Activated CD4-positive, alpha-beta T cell treated with anti-CD3 and anti-CD28 coated beads, Interleukin-2, amount 50 U/mL, for 16 hours (primary cell): ENCODE data around the gene PLB1.
A peak's percentile ranks its signal among the peaks of the same experiment; 100 is the strongest.

Experiments
- DNase-seq: peaks from one replicate; pipeline ENCODE4 v3.0.0-alpha.2; 2020

The PLB1 gene

DNA sequence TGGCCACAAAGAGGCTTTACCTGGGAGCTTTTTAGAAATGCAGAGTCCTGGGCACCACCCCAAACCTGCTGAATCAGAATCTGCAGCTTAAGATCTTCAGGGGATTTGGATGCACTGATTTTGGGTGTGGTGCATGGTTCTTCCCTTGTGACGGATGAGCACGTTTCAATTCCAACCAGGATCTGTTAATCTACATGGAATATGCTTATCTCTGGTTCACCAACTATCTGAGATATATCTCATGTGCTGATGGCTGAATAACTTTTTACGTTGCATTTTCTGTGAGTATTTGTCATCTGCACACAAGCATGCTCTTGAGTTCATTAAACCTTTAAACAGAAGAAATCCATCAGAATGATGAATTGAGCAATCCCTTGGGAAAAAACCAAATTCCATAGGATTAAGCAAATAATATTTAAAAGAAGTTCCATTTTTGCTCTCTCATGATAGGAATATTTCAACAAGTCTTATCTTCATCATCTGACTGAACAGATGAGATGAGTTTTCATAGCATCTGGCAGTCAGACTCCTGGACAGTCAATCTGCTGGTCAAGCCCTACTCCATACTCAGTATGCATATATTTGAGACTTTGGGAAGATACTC, 120.6 kb downstream of the PLB1 start:
- DNase-seq, result no peak

DNA sequence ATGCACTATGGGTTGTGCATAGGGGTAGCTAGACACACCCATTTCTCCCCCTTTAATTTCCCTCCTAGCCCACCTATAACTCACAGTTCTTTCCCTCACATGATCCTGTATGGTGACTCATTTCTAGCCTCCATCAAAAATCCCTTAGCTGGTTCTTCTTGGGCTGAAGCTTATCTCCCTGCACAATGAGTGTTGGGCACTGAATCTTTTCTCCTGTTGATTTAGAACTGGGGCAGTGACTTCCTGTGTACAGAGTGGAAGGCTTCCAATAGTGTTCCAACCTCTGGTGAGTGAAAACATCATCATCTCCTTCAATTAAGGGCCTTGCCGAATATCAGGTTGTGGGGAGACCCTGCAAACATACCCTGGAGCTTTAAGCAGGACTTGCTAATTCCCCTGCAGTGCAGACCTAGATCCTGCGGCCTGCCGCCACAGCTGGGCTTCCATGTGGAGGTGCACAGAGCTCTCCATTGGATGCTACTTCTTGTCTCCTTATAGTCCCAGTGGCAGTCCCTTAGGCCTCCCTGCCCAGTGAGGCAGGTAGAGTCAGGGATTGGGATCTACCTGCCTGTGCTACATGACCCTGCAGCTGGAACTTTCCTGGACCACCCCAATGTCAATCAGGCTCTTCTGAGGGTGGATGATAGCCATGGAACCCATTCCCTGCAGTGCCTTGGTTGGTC, 121.8 kb downstream of the PLB1 start:
- no peak for DNase-seq

GRCh38 chr2:28618221-28619141, 122.6 kb downstream of the PLB1 start:
- no peak for DNase-seq

- no peak for DNase-seq
Observed at GRCh38 chr2:28619213-28620196, 123.6 kb downstream of the PLB1 start.

DNA sequence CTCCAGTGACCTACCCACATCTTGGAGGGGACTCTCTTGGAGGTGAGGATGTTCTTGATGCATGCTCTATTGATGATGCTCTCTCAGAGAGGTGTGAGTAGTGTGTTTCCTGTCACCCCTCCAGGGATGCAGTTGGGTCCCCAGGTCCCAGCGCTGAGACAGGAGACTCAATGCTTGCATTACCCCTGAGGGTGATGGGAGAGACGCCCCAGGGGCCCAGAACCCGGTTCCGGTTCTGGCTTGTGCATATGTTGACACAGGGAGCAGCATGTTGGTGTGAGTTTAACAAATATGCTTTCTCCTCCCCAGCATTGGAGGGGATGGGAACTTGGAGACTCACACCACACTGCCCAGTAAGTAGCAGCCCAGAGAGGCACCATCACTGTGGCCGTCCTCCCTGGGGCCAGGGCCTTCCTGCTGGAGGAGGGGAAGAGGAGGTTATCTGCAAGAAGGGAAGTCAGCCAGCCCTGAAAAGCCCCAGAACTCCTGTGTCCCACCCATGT, 124.5 kb downstream of the PLB1 start:
- no peak for DNase-seq

- no peak for DNase-seq
Observed at GRCh38 chr2:28620801-28621171, 124.9 kb downstream of the PLB1 start.

- peak; percentile 81 for DNase-seq
Observed at GRCh38 chr2:28621172-28622100, 125.6 kb downstream of the PLB1 start.

- no peak for DNase-seq
Observed at GRCh38 chr2:28622101-28622499, 126.2 kb downstream of the PLB1 start.

DNA sequence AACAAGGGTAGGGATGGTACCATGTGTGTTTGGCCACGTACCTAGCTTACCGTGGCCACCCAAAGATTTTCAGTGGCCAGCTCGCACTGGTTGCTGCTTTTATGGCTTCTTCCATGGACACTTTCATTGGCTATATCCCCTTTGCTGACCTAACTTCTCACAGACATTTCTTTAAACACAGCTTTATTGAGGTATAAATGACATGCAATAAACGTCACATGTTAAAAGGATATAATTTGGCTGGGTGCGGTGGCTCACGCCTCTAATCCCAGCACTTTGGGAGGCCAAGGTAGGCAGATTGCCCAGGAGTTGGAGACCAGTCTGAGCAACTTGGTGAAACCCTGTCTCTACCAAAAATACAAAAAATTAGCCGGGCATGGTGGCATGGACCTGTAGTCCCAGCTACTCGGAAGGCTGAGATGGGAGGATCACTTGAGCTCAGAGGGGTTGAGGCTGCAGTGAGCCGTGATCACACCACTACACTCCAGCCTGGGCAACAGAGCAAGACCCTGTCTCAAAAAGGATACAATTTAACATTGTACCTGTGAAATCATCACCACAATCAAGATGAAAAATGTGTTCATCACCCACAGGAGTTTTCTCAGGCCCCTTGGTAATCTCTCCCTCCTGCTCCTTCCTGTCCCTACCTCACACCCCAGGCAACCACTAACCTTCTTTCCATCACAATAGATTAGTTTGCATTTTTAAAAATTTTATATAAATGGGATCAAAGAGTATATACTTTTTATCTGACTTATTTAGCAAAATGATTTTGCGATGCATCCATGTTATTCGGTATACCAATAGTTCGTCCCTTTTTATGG, 127.9 kb downstream of the PLB1 start:
- DNase-seq, result peak; percentile 21

DNA sequence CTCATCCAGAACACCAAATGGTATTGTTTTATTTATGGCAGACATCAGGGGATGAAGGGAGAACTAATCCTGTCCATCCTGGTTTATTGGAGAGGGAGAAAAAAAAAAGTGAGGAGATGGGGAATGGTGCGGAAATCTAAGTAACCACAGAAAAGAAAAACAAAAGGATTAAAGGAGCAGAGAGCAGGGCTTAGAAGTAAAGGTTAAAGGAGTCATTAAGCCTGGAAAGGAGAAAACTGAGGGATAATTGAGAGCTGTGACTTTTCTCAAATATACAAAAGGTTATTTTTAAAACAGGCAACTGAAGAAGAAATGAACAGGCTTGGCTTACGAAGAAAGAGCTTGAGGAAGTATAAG, 128.6 kb downstream of the PLB1 start:
- DNase-seq, result no peak

DNA sequence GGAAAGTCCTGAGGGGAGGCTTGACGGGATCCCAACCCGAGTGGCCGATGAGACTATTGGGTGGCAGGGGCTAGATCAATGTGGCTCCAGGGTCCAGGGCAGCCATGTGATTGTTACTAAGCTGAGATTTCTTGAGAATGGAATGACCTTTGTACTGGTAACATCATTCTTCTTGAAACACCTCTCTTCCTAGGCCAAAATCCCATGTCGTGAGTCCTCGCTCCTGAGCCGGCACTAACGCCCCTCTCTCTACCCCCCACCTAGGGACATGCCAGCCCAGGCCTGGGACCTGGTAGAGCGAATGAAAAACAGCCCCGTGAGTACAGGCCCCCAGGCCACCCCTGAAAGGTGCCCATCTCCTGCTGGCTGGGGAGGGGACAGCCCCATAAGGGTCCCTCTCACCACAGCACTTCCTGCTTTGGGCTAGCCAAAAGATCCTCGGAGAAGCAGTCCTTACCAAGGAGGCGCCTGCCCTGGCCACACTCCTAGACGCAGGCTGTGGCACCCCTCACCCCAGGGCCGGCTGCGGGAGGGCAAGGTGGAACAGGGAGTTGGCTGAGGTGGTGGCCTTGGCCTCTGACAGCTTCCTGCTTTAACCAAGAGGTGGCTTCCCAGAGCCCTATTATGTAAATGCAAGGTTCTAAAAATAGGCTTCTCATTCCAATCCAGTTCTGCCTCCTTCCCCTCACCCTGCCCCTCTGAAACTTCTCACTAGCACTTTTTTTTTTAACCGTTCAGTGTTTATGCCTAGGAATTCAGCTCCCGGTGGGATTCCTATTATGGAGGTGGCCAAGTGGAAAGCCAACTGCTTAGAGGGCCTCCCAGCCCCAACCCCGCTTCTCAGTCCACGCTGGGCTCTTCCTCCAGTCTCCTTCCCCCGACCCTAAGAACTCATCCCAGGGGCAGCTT, 129.2 kb downstream of the PLB1 start:
- DNase-seq, result peak; percentile 70

DNA sequence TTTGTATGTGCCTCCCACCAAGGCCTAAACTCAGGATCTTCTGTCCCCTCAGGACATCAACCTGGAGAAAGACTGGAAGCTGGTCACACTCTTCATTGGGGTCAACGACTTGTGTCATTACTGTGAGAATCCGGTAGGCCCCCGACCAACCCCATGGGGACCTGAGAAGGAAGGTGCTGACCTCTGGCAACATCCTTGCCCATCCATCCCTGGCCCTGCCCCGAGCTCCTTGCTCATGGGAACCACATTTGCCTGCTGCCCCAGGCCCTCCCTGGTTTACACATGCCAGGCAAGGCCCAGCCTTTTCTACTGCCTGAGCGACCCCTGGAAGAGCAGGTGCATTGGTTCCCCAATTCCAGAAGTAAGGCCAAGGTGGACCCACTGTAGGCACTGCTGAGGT, 130.5 kb downstream of the PLB1 start:
- DNase-seq, result no peak

DNA sequence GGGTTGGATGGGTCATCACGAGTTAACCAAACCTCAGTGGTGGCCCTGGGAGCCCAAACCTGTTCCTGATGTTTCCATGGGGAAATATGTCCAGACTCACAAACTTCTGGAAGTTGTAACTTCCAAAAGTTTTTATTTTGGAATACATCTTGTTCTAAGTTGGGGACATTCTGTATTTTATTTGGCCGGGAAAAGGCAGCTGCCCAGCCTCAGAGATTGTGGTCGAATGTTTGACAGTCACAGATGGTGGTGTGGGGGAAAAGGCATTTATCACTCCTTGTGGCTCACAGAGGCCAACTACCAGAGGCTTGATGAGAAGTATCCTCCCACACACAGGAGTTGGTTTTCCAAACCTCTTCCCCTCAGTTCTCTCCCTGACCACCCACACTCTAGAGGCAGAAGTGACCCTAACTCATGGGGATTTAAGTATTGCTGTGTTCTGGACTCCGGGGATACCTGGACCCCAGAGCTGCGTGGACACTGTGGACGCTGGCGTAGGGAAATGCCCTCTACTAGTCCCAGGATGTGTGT, 131.1 kb downstream of the PLB1 start:
- no peak for DNase-seq

DNA sequence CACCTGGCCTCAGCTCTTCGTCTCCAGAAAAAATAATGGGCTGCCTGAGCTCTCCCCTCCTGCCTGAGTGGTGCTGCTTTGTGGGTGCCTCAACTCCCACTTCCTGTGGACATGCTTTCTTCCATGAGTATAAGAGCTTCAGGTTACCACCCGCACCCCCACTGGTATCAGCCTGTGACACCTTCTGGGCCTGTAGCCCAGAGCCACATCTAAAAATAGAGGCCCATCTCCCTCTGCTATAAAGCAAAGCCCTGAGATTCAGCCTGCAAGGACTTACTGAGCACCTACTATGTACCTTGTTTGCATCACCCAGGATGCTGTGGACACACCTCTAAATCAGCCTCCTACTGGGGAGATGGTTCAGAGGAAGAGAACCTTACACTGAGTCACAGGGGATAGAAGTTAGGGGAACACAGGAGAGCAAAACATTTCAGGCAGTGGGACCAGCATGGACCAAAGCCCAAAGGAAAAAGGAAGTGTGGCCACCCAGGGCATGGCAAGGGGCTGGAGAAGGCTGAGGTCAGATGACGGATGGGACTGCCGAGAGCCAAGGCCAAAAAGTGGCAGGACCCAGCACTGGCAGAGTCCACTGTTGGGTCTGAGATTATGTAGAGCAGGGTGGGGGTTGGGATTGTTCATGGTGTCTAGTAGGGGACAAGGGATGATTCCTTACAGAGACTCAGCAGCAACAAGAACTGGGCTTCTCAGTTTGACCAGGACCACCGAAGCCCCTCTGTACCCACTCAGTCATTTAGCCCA, 132.0 kb downstream of the PLB1 start:
- no peak for DNase-seq

DNA sequence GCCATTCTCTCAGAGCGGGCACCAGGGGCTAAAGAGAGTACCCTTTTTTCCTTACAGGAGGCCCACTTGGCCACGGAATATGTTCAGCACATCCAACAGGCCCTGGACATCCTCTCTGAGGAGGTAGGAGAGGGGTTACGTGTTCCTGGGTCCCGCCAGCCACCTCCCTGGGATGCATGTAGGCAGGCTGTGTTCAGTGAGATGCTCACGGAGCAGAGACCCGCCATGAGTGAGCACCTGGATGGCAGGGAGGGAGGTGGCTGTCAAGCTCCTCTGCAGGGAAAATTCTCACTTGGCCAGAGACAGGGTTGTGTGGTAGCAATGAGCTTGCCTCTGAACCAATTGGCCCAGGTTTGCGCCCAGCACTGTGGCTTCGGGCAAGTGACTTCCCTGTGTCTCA, 132.6 kb downstream of the PLB1 start:
- DNase-seq, result no peak

DNA sequence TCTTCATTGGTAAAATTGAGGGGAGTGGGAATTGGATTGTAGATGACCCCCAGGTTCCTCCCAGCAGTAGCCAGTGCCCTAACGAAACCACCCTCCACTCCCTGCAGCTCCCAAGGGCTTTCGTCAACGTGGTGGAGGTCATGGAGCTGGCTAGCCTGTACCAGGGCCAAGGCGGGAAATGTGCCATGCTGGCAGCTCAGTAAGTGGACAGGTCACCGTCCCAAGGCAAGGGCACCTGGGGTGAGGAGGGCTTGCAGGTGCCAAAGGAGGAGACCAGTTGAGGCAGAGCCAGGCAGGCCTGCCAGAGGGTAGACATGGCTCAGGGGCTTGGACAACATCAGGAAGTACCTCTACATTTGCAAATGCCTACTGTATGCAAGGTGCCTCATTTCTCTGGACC, 133.1 kb downstream of the PLB1 start:
- DNase-seq, result no peak

GRCh38 chr2:28629910-28630309, 134.1 kb downstream of the PLB1 start:
- no peak for DNase-seq

DNA sequence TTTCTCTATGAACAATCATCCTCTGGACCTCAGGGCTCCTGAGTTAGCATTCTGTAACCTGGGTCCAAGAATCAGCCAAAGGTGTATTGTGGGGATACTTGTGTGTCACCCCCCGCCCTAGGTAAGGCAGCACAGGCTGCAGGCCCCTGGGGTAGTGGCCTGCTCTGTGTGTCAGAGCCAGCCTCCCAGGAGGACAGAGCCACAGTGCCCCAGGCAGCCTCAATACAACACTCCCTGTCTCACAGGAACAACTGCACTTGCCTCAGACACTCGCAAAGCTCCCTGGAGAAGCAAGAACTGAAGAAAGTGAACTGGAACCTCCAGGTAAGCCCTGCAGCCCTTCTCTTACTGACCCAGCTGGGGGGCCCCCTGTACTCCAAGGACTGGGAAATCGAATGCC, 134.5 kb downstream of the PLB1 start:
- DNase-seq, result no peak
